Ishikawa (cell line): Measurements from ENCODE around the gene PLD2.
A peak's percentile ranks its signal among the peaks of the same experiment; 100 is the strongest.

ENCODE experiments used
- CEBPB ChIP-seq: IDR thresholded peaks from 2 replicates; pipeline ENCODE4 v1.6.1; 2012
- CREB1 ChIP-seq: IDR thresholded peaks from 2 replicates; pipeline ENCODE4 v1.6.1; 2012; ENCODE audit warnings: low read depth
- EGR1 ChIP-seq: IDR thresholded peaks from 2 replicates; pipeline ENCODE4 v1.6.1; 2012
- EP300 ChIP-seq: IDR thresholded peaks from 2 replicates; pipeline ENCODE4 v1.6.1; 2012; ENCODE audit warnings: borderline replicate concordance
- FOXM1 ChIP-seq: IDR thresholded peaks from 2 replicates; pipeline ENCODE4 v1.6.1; 2012; ENCODE audit warnings: low read depth, borderline replicate concordance
- NFIC ChIP-seq: IDR thresholded peaks from 2 replicates; pipeline ENCODE4 v1.6.1; 2012
- RAD21 ChIP-seq: IDR thresholded peaks from 2 replicates; pipeline ENCODE4 v1.6.1; 2012; ENCODE audit warnings: low read depth
- TAF1 ChIP-seq: IDR thresholded peaks from 2 replicates; pipeline ENCODE4 v1.6.1; 2012; ENCODE audit warnings: low read depth, mild to moderate bottlenecking
- TCF12 ChIP-seq: IDR thresholded peaks from 2 replicates; pipeline ENCODE4 v1.6.1; 2012; ENCODE audit warnings: low read depth
- TEAD4 ChIP-seq: IDR thresholded peaks from 2 replicates; pipeline ENCODE4 v1.6.1; 2012
- YY1 ChIP-seq: IDR thresholded peaks from 2 replicates; pipeline ENCODE4 v1.6.1; 2012; ENCODE audit warnings: low read depth
- ZBTB7A ChIP-seq: IDR thresholded peaks from 2 replicates; pipeline ENCODE4 v1.6.1; 2012; ENCODE audit warnings: low read depth
- TF ChIP-seq, protein P1 (sequence below): IDR thresholded peaks from 2 replicates; pipeline ENCODE4 v1.6.1; 2012
- TF ChIP-seq, protein P2 (sequence below): IDR thresholded peaks from 2 replicates; pipeline ENCODE4 v1.6.1; 2012; ENCODE audit warnings: low read depth, mild to moderate bottlenecking
- TF ChIP-seq, protein P3 (sequence below): IDR thresholded peaks from 2 replicates; pipeline ENCODE4 v1.6.1; 2012

The PLD2 gene

DNA sequence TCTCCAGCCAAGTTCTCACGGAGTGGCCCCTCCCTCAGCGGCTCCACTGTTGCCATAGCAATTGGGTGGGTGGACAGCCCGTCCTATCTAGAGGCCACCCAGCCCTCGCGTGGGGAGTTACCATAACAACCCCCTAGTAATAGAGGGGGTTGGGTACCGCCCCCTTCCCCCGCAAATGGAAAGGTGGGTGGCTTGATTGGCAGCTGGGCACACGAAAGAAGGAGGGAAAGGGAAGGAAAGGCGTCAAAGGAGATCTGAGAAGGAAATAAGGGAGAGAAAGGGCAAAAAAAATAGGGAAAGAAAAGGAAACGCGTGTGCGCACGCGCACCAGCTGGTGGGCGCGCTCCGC lies 25.9 kb downstream of the PLD2 start:
- TF ChIP-seq, protein P1, sequence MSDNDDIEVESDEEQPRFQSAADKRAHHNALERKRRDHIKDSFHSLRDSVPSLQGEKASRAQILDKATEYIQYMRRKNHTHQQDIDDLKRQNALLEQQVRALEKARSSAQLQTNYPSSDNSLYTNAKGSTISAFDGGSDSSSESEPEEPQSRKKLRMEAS: peak; percentile 66; the same call in 1 of the 2 replicates

DNA sequence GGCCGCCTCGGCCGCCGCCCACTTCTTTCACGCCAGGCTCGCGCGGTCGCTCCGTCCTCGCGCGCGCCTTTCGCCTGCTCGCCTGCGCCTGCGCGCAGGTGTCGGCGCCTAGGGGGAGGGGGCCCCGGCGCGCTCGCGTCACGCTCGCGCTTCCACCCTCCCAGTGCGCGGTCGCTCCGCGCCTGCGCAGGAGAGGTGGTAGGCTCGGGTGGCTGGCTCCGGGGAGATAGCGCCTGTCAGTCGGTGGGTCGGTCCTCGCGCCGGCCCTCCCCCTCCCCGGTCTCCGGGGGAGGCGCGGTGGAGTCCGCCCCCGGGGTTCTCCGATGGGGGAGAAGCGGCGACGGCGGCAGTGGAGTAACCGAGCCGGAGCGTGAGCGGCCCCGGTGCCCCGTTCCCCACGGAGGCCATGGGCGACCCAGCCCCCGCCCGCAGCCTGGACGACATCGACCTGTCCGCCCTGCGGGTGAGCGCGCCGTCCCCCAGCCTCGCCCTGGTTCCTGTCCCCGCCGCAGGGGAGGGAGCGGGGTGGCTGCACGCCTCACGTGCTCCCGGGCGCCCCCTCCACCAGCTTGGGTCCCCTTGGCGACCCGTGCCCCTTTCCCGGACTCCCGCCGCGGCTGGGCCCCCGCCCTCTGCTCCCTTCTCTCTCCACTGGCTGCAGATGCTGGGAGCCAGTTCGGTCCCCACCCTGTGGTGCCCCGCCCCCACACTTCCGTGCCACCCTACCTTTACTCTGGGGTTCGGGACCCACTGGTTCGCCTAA lies 26.4 kb downstream of the PLD2 start, which contains the start of gene MINK1:
MINK1 (plus strand) TSS at position 163 of the 763 bp plus-strand sequence; CDS start at position 407, 244 bp downstream.
- no peak for TF ChIP-seq TEAD4
- no peak; the same call in 1 of the 2 replicates for TF ChIP-seq YY1
- TF ChIP-seq EGR1: no peak
- 0 out of 2 replicates have a peak, but pooled peaks have one; percentile 13 for TF ChIP-seq EP300
- TF ChIP-seq NFIC: no peak
- TF ChIP-seq, protein P2, sequence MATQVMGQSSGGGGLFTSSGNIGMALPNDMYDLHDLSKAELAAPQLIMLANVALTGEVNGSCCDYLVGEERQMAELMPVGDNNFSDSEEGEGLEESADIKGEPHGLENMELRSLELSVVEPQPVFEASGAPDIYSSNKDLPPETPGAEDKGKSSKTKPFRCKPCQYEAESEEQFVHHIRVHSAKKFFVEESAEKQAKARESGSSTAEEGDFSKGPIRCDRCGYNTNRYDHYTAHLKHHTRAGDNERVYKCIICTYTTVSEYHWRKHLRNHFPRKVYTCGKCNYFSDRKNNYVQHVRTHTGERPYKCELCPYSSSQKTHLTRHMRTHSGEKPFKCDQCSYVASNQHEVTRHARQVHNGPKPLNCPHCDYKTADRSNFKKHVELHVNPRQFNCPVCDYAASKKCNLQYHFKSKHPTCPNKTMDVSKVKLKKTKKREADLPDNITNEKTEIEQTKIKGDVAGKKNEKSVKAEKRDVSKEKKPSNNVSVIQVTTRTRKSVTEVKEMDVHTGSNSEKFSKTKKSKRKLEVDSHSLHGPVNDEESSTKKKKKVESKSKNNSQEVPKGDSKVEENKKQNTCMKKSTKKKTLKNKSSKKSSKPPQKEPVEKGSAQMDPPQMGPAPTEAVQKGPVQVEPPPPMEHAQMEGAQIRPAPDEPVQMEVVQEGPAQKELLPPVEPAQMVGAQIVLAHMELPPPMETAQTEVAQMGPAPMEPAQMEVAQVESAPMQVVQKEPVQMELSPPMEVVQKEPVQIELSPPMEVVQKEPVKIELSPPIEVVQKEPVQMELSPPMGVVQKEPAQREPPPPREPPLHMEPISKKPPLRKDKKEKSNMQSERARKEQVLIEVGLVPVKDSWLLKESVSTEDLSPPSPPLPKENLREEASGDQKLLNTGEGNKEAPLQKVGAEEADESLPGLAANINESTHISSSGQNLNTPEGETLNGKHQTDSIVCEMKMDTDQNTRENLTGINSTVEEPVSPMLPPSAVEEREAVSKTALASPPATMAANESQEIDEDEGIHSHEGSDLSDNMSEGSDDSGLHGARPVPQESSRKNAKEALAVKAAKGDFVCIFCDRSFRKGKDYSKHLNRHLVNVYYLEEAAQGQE: no peak
- TF ChIP-seq CEBPB: no peak
- TF ChIP-seq, protein P3, sequence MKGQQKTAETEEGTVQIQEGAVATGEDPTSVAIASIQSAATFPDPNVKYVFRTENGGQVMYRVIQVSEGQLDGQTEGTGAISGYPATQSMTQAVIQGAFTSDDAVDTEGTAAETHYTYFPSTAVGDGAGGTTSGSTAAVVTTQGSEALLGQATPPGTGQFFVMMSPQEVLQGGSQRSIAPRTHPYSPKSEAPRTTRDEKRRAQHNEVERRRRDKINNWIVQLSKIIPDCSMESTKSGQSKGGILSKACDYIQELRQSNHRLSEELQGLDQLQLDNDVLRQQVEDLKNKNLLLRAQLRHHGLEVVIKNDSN: peak; percentile 35
- peak; percentile 44; the same call in 1 of the 2 replicates for TF ChIP-seq TCF12
- TF ChIP-seq CREB1: no peak
- no peak for TF ChIP-seq RAD21
- TF ChIP-seq TAF1: 0 out of 2 replicates have a peak, but pooled peaks have one; percentile 67
- TF ChIP-seq, protein P1: no peak; the same call in none of the 2 replicates
- TF ChIP-seq FOXM1: no peak
- TF ChIP-seq ZBTB7A: no peak; the same call in 1 of the 2 replicates

DNA sequence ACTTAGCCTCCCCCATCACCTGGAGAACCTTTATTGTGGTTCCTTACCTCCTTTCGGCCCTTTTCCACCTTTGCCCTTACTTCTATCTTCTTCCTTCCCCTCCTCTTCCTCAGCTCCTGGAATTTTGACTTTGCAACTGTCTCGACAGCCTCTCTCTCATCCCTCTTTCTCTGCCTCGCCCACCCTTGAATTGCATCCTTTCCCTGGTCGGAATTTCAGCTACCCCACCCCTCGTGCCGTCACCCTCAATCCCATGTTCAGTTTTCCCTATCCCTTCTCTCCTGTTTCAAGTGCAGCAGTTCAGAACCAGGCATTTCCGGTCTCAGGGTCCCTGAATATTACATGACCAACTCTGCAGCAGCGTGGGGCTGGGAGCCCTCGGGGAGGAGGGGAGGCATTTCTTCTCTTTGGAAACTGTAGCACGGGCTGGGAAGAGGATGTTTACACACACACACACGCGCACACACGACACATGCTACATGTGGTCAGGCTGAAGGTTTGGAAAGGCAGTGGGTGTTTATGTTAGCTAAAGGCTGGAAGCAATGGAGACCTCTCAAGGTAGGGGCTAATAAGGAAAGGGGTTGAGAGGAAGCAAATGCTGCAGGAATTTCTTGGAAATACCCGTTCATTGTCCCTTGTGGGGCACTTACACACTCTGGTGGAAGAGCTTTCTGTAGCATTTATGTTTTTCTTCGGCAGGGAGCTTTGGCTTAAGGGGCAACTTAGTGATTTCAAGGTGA lies 27.2 kb downstream of the PLD2 start:
- TF ChIP-seq NFIC (no peak), RAD21 (no peak), TAF1 (no peak)

DNA sequence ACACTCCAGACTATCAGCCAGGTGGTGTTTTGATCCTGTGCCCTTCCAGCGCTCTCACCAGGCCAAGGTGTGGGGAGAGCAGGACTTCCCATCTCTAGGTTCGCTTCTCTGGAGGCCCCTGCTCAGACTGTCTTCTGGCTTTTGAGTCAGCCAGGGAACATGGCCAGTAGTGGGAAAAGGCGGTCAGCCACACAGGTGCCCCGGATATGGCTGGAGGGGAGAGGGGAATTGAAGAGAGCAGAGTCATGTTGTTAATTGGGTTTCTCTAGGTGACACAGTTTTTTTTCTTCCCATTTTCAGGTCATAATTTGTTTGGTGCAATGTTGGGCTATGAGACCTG lies 27.7 kb downstream of the PLD2 start:
- no peak for TF ChIP-seq TAF1
- no peak for TF ChIP-seq RAD21
- TF ChIP-seq FOXM1: no peak

DNA sequence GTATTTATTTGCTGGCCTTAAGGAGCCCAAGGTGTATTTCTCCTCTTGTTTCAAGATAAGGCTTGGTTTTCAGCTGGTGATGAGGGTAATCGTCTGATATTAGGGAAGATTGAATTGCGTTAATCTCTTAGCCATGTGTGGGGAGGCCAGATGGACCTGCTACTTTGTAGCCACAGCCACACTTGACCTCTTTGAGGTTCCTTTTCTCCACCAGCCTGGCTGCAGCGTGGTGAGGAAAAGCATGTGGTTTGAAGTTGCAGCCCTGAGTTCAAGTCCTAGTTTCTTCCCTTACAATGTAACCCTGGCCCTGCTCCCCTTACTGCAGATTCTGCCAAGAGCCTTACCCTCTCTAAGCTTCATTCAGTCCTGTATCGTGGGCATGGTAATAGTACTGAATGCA lies 29.3 kb downstream of the PLD2 start:
- TF ChIP-seq, protein P3: no peak
- no peak for TF ChIP-seq TCF12
- TF ChIP-seq TEAD4: no peak
- TF ChIP-seq NFIC: no peak
- TF ChIP-seq EP300: no peak
- no peak for TF ChIP-seq YY1
- TF ChIP-seq CEBPB: no peak
- TF ChIP-seq FOXM1: no peak
- TF ChIP-seq, protein P2: no peak
- no peak for TF ChIP-seq EGR1
- no peak for TF ChIP-seq ZBTB7A
- TF ChIP-seq TAF1: no peak
- TF ChIP-seq, protein P1: no peak
- TF ChIP-seq RAD21: no peak
- no peak for TF ChIP-seq CREB1
